ENCODE data around the gene PACSIN2.
"Not testable (repeated sequence)": the region's sequence is repeated elsewhere in the genome, so short reads cannot be mapped to it uniquely, and the experiment has no call there.

PACSIN2 gene

DNA sequence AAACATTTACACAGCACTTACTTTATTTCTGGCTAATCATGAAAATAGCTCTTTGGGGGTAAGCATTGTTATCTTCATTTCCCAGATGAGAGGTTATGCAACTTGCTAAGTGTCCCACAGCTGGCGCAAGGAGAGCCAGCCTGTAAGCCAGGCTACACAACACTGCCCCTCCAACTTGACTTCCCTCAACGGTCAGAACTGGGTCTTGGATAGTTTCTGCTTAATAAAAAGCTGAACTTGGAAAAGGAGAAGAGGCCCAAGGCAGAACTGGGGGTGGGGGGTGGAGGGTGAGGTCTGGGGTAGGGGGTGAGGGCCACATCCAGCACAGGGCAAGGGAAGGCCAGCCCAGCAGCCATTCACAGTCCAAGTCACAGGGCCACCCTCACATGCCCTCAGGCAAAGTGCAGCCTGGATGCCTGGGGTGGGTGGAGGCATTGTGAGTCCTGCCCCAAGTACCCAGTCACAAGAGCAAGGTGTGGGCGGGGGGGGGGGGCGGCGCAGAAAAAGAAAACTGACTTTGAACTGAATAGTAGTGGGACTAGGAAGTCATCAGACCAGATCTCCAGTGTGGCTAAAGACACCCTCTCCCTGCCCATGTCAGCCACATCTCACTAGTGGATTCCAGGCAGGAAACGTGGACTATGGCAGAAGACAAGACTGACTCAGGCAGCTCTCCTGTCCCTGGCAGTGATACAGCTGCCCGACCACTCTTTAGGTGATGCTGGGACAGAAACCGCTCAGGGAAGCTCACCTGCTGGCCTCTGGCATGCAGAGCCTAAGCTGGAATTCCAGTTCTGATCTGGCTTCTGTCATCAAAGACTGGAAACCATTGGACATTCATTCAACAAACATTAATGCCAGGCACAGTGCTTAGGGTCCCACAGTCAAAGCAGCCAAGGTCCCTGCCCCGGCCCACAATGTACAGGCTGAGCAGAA lies 52.4 kb downstream of the PACSIN2 start:
- no peak for DNase-seq (ENCODE audit: low spot score)

DNA sequence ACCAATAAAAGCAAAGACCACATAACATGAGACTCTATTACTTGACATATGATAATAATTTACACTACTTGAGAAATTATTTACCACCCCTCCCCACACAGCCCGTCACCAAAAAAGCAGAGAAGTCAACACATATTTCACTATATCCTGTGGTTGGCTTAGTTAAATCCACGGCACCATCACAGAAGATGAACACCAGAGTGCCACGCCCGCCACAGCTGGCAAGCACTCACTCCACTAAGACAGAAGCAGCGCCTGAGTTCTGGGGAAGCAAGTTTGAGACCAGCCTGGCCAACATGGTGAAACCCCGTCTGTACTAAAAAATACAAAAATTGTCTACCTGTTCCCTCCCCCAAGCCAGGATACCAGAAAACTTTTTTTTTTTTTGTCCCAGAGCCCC lies 53.1 kb downstream of the PACSIN2 start:
- TF ChIP-seq, protein P1, sequence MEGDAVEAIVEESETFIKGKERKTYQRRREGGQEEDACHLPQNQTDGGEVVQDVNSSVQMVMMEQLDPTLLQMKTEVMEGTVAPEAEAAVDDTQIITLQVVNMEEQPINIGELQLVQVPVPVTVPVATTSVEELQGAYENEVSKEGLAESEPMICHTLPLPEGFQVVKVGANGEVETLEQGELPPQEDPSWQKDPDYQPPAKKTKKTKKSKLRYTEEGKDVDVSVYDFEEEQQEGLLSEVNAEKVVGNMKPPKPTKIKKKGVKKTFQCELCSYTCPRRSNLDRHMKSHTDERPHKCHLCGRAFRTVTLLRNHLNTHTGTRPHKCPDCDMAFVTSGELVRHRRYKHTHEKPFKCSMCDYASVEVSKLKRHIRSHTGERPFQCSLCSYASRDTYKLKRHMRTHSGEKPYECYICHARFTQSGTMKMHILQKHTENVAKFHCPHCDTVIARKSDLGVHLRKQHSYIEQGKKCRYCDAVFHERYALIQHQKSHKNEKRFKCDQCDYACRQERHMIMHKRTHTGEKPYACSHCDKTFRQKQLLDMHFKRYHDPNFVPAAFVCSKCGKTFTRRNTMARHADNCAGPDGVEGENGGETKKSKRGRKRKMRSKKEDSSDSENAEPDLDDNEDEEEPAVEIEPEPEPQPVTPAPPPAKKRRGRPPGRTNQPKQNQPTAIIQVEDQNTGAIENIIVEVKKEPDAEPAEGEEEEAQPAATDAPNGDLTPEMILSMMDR (IDR thresholded peaks at IDR 0.05; ENCODE audit: extremely low read depth, missing control alignments): no peak
- DNase-seq (ENCODE audit: low spot score): no peak

More for the DNA sequence above, 52.4 kb downstream of the PACSIN2 start:
- TF ChIP-seq, protein P1 (IDR thresholded peaks at IDR 0.05; ENCODE audit: extremely low read depth, missing control alignments): no peak

DNA sequence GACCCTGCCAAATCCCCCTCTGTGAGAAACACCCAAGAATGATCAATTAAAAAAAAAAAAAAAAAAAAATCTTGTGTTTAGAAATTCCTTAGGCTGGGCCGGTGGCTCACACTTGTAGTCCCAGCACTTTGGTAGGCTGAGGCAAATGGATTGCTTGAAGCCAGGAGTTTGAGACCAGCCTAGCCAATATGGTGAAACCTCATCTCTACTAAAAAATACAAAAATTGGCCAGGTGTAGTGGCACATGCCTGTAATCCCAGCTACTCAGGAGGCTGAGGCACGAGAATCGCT lies 53.6 kb downstream of the PACSIN2 start:
- DNase-seq (ENCODE audit: low spot score): not testable (repeated sequence)

DNA sequence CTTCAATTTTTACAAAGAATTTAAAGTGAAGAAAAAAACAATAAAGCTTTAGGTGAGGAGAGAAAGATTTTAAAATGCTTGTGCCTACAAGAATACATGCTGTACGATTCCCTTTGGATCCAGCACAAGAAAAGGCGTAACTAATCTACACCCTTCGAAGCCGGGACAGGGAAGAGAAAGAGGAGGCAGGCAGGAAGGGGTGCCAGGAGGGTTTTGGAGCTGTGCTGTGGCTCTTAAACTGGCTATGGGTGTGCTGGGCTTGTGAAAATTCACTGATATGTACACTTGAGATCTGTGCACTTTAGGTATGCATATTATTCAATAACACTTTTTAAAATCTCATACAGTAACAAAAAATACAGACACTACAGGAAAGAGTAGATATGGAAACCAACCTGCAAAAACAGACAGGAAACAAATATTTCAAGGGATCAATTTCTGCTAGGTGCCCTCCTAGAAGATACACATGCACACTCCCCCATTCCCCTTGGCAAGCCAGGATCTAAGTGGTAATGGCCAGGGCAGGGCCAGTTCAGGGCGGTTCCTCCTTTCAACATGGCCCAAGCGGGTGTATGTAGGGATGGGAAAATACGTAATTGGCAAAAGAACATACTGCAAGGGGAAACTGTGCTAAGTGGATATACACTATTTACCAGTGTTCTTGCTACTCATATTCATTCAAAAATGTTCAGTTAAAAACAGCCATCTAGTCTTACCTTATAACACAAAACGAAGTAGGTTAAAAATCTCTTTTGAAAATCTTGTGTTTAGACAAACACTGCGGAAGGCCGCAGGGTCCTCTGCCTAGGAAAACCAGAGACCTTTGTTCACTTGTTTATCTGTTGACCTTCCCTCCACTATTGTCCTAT lies 54.2 kb downstream of the PACSIN2 start:
- TF ChIP-seq, protein P1 (IDR thresholded peaks at IDR 0.05; ENCODE audit: extremely low read depth, missing control alignments): no peak
- DNase-seq (ENCODE audit: low spot score): no peak

DNA sequence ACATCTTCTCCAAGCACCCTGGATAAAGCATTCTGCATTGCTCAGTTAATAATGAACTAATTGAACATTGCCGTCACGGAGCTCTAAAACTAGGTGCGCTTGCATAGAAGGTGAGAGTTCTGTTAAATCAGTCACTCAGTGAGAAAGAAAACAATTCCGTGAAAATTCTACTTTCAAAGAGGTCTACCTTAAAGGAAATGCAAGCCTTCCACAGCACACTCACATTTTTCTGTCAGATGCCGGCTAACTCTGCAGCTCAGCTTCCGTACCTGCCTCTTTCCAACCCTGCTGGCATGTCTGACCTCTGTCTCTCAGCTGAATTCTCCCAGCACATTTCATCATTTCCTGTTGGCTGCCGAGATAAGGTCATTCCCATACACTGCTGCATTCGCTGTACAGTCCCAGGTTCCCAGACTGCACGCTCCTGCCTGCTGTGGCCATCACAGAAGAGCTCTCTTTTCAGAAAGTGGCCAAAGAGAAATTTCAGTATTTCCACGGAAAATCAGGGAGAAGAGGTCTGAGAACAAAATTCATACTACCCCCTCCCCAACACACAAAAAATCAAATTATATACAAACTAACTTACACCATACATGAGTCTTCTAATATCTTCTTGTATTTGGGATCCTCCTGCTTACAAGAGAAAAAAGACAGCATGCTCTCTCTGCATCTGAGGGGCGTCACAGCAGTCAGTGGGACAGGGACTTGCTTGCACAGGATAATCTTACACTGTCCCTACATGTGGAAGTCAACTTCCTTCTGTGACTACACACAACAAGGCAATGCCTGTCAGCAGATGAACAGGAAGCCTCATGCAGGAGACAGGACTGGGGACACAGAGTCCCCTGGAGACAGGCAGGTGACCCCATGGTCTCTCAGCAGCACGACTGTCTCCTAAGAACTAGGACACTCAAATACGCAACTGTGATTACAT lies 55.1 kb downstream of the PACSIN2 start:
- no peak for DNase-seq (ENCODE audit: low spot score)
- TF ChIP-seq, protein P1 (IDR thresholded peaks at IDR 0.05; ENCODE audit: extremely low read depth, missing control alignments): no peak

DNA sequence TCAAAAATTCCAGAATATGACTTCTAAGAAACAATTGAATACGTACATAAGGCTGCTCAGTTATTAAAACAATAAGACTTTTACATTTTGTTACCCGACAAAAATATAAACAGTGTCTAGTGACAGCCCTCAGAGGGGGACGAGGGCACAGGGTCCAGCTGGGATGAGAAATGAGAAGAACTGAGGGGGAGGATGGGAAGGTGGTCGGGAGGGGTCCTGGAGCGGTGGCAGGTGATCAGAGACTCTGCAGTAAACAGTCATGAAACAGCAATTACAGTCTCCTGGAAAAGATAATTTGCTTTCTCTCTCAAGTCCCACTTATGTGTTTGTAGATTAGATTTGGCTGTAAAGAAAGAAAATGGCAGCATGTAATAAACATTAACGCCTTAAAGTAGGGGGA lies 56.0 kb downstream of the PACSIN2 start:
- TF ChIP-seq, protein P1 (IDR thresholded peaks at IDR 0.05; ENCODE audit: extremely low read depth, missing control alignments): no peak
- DNase-seq (ENCODE audit: low spot score): no peak

DNA sequence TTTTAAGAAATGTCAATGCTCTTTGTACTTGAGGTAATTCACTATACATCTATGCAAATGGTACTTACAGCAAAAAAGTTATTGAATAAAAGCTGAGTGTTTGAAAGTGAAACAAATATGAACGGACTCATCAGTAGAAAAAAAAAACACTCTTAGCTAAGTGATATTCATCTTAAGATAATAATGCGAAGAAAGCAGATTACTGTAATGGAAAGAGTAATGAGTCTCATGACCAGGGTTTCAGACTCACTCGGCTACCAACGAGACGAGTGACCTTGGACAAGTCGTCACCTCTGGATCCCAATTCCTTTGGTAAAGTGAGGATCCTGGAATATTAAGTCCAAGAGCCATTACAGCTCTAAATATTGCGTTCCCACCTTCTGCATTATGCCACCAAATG lies 57.0 kb downstream of the PACSIN2 start:
- TF ChIP-seq, protein P1 (IDR thresholded peaks at IDR 0.05; ENCODE audit: extremely low read depth, missing control alignments): no peak
- DNase-seq (ENCODE audit: low spot score): no peak
